NCI-H82 treated with DMSO at 0.1 percent for 48 hours (cell line): ENCODE data around the gene LGALSL.

Source experiments
- DNase-seq: peaks from one replicate; lab custom pipeline; 2025; ENCODE audit not compliant: unreplicated experiment; lab: John Stamatoyannopoulos, UW

LGALSL gene

DNA sequence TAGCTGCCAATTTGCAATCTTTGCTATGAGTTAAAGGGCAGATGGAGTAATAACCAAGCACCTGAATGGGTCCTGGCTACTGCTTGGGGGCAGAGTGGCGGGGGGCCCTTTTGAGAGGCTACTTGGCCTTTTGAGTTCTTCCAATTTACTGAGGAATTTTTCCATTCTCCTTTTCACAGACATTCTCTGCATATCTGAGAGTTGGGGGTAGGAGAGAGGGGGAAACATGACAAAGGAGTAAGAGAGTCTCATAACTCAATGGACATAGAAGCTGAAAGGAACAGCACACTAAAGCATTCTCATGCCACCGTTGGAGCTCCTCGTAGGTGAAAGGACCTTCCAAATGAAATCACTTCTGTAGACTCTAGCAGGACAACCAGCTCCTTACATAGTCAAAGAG, 16.1 kb downstream of the LGALSL start:
- DNase-seq: no peak

DNA sequence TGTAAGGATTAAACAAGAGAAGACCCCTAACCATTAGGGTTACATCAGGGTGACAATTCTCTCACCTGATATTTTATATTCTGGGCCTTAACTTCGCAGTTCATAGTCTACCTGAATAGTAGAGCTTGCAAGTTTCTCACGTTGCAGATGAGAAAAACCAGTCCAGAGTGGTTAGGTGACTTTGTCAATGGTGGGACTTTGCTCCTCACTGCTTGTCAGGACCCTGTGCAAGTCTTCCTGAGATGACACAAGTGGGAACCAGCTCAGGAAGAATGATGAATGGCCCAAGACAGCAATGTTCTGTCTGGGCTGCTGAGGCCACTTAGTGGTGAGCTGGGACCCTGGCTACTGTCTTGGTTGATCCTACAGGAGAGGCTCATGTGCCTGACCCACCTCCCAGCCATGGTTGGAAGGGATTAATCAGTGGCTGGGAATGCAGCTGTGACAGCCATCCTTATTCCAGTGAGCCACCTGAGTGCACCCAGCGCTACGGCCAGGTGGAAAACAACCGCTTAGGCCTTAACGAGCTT, 16.9 kb downstream of the LGALSL start:
- no peak for DNase-seq

- DNase-seq: no peak
Measured at GRCh38 chr2:64471600-64471999, 17.6 kb downstream of the LGALSL start.

- DNase-seq: no peak
Measured at GRCh38 chr2:64472881-64473280, 18.9 kb downstream of the LGALSL start.

GRCh38 chr2:64474121-64474571, 20.2 kb downstream of the LGALSL start:
- no peak for DNase-seq

DNA sequence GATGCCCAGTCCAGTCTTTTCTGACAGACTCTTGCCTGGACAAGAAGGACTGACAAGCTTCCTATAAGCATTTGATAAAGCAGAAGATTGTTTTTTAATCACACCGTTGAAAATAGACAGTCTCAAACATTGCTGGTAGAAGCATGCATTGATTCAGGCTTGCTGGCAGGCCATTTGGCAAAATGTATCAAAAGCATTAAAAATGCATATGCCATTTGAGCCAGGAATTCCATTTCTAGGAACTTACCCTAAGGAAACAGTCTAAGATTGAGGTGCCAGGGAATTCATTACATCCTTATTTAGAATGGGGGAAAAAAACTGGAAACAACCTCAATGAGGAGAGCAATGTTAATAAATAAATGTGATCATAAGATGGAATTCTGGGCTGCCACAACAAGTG, 20.7 kb downstream of the LGALSL start:
- no peak for DNase-seq

- no peak for DNase-seq
Measured at GRCh38 chr2:64477037-64477436, 23.1 kb downstream of the LGALSL start.

- no peak for DNase-seq
Measured at GRCh38 chr2:64477979-64478378, 24.0 kb downstream of the LGALSL start.

DNA sequence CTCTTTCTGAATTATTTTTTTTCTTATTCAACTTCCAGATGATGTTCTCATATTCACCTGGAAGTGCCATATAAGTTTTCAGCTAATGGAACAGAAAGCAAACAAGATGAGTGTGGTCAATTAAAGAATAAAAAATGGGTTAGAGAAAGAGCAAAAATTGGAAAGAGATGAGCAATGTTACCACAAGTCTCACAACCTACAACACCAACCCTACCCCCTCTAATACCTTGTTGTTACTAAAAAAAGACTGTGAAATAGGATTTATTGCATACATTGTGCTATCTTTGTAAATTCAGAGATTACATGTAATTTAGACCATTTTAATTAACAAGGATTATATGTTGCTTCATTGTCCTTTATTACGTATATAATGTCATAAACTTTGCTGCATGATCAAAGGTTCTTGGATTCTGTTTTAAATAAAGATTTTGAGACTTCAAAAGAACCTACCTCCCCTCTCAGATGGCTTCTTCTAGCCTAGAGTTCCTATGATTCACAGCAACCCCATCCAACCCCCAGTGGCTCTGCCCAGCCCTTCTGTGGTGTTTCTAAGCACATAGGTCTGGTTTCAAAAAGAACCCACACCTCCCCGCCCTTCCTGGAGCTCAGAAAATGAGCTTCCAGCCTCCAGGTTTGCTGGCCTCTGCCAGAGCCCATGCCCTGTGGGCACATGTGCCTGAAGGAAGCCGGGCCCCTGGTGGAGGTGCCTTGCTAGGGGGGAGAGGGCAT, 24.7 kb downstream of the LGALSL start:
- no peak for DNase-seq

GRCh38 chr2:64479259-64480117, 25.5 kb downstream of the LGALSL start:
- DNase-seq: no peak

GRCh38 chr2:64481665-64482064, 27.7 kb downstream of the LGALSL start:
- DNase-seq: no peak

- DNase-seq: no peak
Measured at GRCh38 chr2:64482243-64482642, 28.3 kb downstream of the LGALSL start.

DNA sequence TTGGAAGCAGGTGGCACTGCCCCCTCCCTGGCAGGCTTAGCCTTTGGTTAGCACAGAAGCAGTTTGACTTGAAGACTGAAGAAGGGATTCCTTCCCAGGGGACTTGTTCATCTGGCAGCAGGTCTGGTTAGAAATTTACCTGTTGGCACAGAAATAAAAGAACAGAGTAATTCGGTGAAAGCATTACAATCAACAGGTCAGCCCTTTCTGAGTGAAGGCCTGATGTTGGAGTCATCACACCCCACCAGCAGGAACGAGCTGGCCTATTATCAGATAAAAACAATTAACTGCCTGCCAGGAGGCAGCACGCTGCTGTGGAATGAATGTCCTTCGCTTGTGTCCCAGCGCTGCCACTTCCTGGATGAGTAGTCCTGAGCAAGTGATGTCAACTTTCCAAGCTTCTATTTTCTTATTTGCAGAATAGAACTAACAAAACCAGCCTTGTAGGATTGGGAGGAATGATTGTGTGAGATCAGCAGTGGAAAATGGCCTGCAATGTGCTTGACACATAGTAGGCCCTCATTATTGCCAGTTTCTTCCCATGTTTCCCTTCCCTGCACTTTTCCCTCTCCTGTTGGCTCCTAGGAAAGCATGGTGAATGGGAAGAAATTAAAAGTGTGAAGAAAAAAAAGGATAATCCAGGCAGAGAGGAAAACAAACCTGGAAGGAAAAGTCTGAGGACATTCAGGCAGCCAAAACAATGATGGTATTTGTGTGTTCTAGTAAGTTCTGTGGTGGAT, 29.0 kb downstream of the LGALSL start:
- no peak for DNase-seq

- no peak for DNase-seq
Measured at GRCh38 chr2:64485331-64485730, 31.4 kb downstream of the LGALSL start.

DNA sequence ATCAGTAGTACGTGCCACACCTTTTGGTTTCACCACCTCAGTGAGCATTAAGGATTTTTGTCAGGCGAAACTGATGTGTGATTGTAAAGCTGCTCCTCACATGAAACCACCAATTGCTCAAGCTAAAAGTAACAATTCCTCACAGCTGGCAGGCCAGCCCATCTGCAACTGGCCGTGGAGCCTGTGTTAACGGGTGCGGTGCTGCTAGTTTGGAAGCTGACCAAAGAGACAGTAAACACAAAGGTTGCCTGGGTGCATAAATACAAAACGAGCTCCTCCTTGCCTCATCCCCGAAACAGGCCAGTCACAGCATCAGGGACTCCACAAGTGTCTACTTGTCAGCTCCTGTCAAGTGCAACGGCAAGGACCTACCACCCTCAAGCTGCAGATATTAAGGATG, 32.0 kb downstream of the LGALSL start:
- no peak for DNase-seq

- DNase-seq: no peak
Measured at GRCh38 chr2:64487256-64488049, 33.5 kb downstream of the LGALSL start.

DNA sequence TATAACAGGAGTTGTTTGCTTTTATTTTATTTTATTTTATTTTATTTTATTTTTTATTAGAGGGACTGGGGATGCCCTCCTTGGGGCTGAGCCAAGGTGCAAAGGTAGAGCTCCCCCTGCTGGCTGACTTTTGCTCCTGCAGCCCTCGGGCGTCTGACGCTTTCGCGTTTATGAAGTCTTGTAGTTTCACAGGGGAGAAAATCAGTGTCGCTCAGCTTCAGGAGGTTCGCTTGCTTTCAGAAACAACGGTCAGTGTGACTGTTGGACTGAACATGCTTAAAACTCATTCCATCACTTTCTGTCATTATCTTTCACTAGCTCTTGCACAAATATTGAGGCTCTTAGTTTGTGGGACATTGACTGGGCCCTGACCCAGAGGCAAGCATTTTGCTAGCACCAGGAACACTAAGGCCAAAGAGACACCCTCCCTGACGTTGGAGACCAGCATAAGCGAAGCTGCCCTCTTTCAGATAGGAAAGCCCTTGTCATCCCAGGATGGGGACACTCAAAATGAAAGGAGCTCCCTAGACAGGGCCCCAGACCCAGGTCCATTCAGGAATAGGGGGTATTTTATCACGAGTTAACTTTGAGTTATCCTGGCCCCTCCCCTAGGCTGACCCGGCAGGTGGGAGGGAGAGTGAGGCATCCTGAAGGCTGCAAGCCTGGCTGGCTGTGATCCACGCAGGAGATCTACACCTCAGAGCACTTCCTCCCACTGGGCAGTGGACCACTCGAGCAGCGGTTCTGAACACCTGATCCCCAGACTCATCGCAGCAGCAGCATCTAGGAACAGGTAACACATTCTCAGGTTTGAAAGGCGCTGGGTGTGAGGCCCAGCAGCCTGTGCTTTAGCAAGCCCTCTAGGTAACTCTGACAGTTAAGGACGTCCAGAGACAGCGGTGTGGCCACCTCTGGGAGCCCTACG, 34.4 kb downstream of the LGALSL start:
- DNase-seq: peak; percentile 58

GRCh38 chr2:64489081-64489751, 35.3 kb downstream of the LGALSL start:
- no peak for DNase-seq

- no peak for DNase-seq
Measured at GRCh38 chr2:64491426-64491825, 37.5 kb downstream of the LGALSL start.
